ENCODE measurements around the gene NTN1. TPM values are rescaled to one million over a fixed set of nuclear protein-coding genes. Genes with fewer than 3 reads are reported as not detected.

NTN1 gene
- total RNA-seq, 1 experiment from 2014 or later: 14.5 TPM

- DNase-seq (ENCODE audit: low read depth, low spot score) (no peak), ATAC-seq (no peak)
- in situ Hi-C loops (cut with HindIII; ENCODE audit: low pct_unique_long_range_greater_than_20kb, low sequenced_read_pairs): no loop called here
- ChIA-PET CTCF (no interaction called here), POLR2A (no interaction called here)
- Histone ChIP-seq H3K9me3 (ENCODE audit: control insufficient read depth, insufficient read depth, low read depth, low read length) (no peaks in the 10 kb centered on the region), H3K27me3 (ENCODE audit: control insufficient read depth, insufficient read depth, low read length) (no peaks in the 10 kb centered on the region), H3K4me1 (ENCODE audit: control insufficient read depth, insufficient read depth, low read length) (no peaks in the 10 kb centered on the region), H3K36me3 (ENCODE audit: control insufficient read depth, insufficient read depth, low read length) (no peaks in the 10 kb centered on the region), H3K4me3 (ENCODE audit: low read depth in 2 of 2, low read length in 2 of 2) (no peak overlapping the region), H3K27ac (ENCODE audit: low read length) (no peak overlapping the region)
- no TSS peak for BruUV-seq (replicated peaks)
- TF ChIP-seq POLR2AphosphoS5 (IDR thresholded peaks at IDR 0.05; ENCODE audit: low read depth, low read length): no peak
- TF ChIP-seq SIN3A (IDR thresholded peaks at IDR 0.05; ENCODE audit: borderline replicate concordance, insufficient read depth, low read depth, low read length): no peak
- no peak for TF ChIP-seq CTCF (IDR thresholded peaks at IDR 0.05)
- no peak for TF ChIP-seq TCF7L2 (IDR thresholded peaks at IDR 0.05; ENCODE audit: low read depth, low read length)
- no peak for TF ChIP-seq REST (IDR thresholded peaks at IDR 0.05; ENCODE audit: insufficient read depth in 1 of 2, low read depth in 2 of 2, low read length in 1 of 2)
- intact Hi-C loops (cut with micrococcal nuclease; ENCODE audit: unreplicated experiment): no loop called here
These were observed 147.8 kb downstream of the NTN1 start for GRCh38 chr17:9169116-9169515.

- Histone ChIP-seq H3K4me1 (ENCODE audit: control insufficient read depth, insufficient read depth, low read length) (no peaks in the 10 kb centered on the region), H3K27ac (ENCODE audit: low read length) (no peak overlapping the region), H3K9me3 (ENCODE audit: control insufficient read depth, insufficient read depth, low read depth, low read length) (no peaks in the 10 kb centered on the region), H3K4me3 (ENCODE audit: low read depth in 2 of 2, low read length in 2 of 2) (no peak overlapping the region), H3K36me3 (ENCODE audit: control insufficient read depth, insufficient read depth, low read length) (no peaks in the 10 kb centered on the region), H3K27me3 (ENCODE audit: control insufficient read depth, insufficient read depth, low read length) (no peaks in the 10 kb centered on the region)
- POLR2A ChIA-PET: no interaction called here
- in situ Hi-C loops (cut with HindIII; ENCODE audit: low pct_unique_long_range_greater_than_20kb, low sequenced_read_pairs) (no loop called here), intact Hi-C loops (cut with micrococcal nuclease; ENCODE audit: unreplicated experiment) (no loop called here)
- DNase-seq (ENCODE audit: low read depth, low spot score): no peak
- ATAC-seq: no peak
- CTCF ChIA-PET: no interaction called here
- no peak for TF ChIP-seq POLR2AphosphoS5 (IDR thresholded peaks at IDR 0.05; ENCODE audit: low read depth, low read length)
- TF ChIP-seq CTCF (IDR thresholded peaks at IDR 0.05): no peak
- no peak for TF ChIP-seq TCF7L2 (IDR thresholded peaks at IDR 0.05; ENCODE audit: low read depth, low read length)
- no peak for TF ChIP-seq REST (IDR thresholded peaks at IDR 0.05; ENCODE audit: insufficient read depth in 1 of 2, low read depth in 2 of 2, low read length in 1 of 2)
- no peak for TF ChIP-seq SIN3A (IDR thresholded peaks at IDR 0.05; ENCODE audit: borderline replicate concordance, insufficient read depth, low read depth, low read length)
- no TSS peak for BruUV-seq (replicated peaks)
These were observed 149.0 kb downstream of the NTN1 start for GRCh38 chr17:9170336-9170735.
